Lung (tissue), 12 donors: Measurements from ENCODE around the gene EYA4. TPM values are rescaled to one million over a fixed set of nuclear protein-coding genes. Genes with fewer than 3 reads are reported as not detected.

Experiments
- ATAC-seq: fragments of 200-7000 bp; cut with Tn5 transposase; one replicate; pipeline ENCODE4 v1.9.1; 2020; ENCODE audit warnings: moderate number of reproducible peaks; ENCODE audit not compliant: insufficient read depth, low FRiP score
- DNase-seq, 3 donors: peaks; one replicate each; pipeline ENCODE4 v3.0.0-alpha.2; 2013 to 2017
- H3K27ac ChIP-seq, 2 donors: one replicate each; pipeline ENCODE4 v1.5.1; 2013; ENCODE audit warnings: mild to moderate bottlenecking in 2 of 2, moderate library complexity in 2 of 2, control low read depth in 1 of 2, inconsistent platforms in 1 of 2, low read depth in 1 of 2, low read length in 1 of 2
- H3K27me3 ChIP-seq, 3 donors: one replicate each; pipeline ENCODE4 v1.5.1; 2013; ENCODE audit warnings: low read length in 2 of 3; ENCODE audit not compliant: control insufficient read depth in 3 of 3, insufficient read depth in 3 of 3
- H3K36me3 ChIP-seq, 4 donors: one replicate each; pipeline ENCODE4 v1.5.1; 2013; ENCODE audit warnings: low read length in 4 of 4, mild to moderate bottlenecking in 1 of 4, moderate library complexity in 1 of 4; ENCODE audit not compliant: control insufficient read depth in 4 of 4, insufficient read depth in 4 of 4
- H3K4me1 ChIP-seq, 5 donors: one replicate each; pipeline ENCODE4 v1.5.1; 2013; ENCODE audit warnings: low read length in 5 of 5, mild to moderate bottlenecking in 2 of 5, moderate library complexity in 1 of 5; ENCODE audit not compliant: control insufficient read depth in 5 of 5, insufficient read depth in 5 of 5
- H3K4me3 ChIP-seq: one replicate; pipeline ENCODE4 v1.5.1; 2013; ENCODE audit warnings: mild to moderate bottlenecking, control low read depth, moderate library complexity
- H3K9ac ChIP-seq, 2 donors: one replicate each; pipeline ENCODE4 v1.5.1; 2013; ENCODE audit warnings: low read length in 2 of 2, control low read depth in 1 of 2; ENCODE audit not compliant: insufficient read depth in 1 of 2
- H3K9me3 ChIP-seq, 4 donors: one replicate each; pipeline ENCODE4 v1.5.1; 2013; ENCODE audit warnings: low read length in 3 of 4, mild to moderate bottlenecking in 1 of 4, moderate library complexity in 1 of 4; ENCODE audit not compliant: control insufficient read depth in 4 of 4, insufficient read depth in 3 of 4
- CTCF ChIP-seq: IDR thresholded peaks from 2 replicates; pipeline ENCODE4 v1.5.1; 2012; ENCODE audit warnings: mild to moderate bottlenecking; ENCODE audit errors: control extremely low read depth, extremely low read depth
- WGBS, 2 donors: extraction: QIAGEN DNeasy Blood & Tissue Kit; methylation state at CpG; one replicate each; pipeline ENCODE4 v1.1.7; 2013; 5-methylcytosine and 5-hydroxymethylcytosine counted together
- polyA plus RNA-seq, 2 donors: library from polyadenylated mRNA; stranded (reverse); fragments of 200-250 nt; gene quantifications; one replicate each; pipeline ENCODE4 v1.2.1, GENCODE V29; 2013
- total RNA-seq, 2 donors: library from RNA; depleted of rRNA in 1 of 2; stranded (reverse); fragments of >200 nt in 1 of 2; gene quantifications; one replicate each; pipeline ENCODE4 v1.2.1, GENCODE V29; 2014 to 2021
- donor health status: control.
- donor health status: control.
- donor health status: Bipolar disorder and iron deficiency.
- donor health status: healthy.
- donor health status: DM: yes; HTN: yes; CAD: no.

Gene EYA4
- total and polyA plus RNA-seq, 4 donors: 0.49 to 7.4 (median 2.2) TPM

- Histone ChIP-seq H3K4me1 (no peaks in the 10 kb centered on the region), H3K9ac (no peak overlapping the region), H3K27ac (no peak overlapping the region), H3K4me3 (no peak overlapping the region), H3K36me3 (no peaks in the 10 kb centered on the region), H3K27me3 (no peaks in the 10 kb centered on the region), H3K9me3 (peaks cover 0 to 4% (median 0%) of the 10 kb centered on the region in 4 donors)
- no peak for TF ChIP-seq CTCF
- no peak for ATAC-seq
- 85 to 88% methylated on average over 5 of the region's 5 CpGs for WGBS, 2 donors
- DNase-seq: no peak
These were observed 27.5 kb downstream of the EYA4 start for GRCh38 chr6:133268621-133269020.

DNA sequence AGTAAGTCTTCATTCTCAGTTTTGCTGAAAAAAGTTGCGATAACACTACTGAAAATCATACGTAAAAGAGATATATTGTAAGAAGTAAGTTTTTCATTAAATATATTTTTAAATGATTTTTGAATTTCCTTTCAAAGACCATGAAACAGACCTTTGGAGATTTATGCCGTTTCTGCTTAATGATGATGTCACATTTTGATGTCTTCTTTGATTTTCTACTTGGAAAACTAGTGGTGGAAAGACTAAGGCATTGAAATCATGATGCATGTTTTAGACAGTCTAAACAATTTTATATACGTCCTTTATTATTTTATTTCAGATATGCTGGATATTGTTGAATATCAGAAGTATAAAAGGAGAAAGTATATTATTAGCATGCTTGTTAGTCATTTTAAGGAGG is 33.7 kb downstream of the EYA4 start:
- Histone ChIP-seq H3K4me3 (no peak overlapping the region), H3K9ac (no peak overlapping the region), H3K36me3 (no peaks in the 10 kb centered on the region), H3K27ac (no peak overlapping the region), H3K27me3 (no peaks in the 10 kb centered on the region), H3K9me3 (peaks cover 0 to 4% (median 0%) of the 10 kb centered on the region in 4 donors), H3K4me1 (no peaks in the 10 kb centered on the region)
- DNase-seq: no peak
- no peak for TF ChIP-seq CTCF
- WGBS, 2 donors: 85 to 92% methylated on average over 4 of the region's 4 CpGs
- ATAC-seq: no peak

DNA sequence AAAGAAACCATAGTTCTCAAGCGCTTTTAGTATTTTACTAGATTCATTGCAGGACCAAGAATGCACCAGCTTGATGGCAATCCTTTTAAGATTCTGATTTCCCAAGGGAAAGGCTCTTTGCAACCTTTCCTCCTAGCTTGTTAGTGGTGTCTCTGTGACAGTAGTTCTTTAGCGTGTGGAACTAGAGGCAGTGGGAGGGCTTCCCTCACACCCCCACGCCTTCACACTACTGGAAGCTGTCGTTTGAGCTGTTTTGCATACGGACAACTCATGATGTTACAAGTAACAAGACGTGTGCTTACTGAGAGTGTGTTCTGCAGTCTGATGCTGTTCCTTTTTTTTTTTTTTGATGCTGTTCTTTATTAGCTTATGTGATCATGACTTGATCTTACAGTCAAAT is 34.1 kb downstream of the EYA4 start:
- 48 to 67% methylated on average over 6 of the region's 6 CpGs for WGBS, 2 donors
- Histone ChIP-seq H3K4me1 (no peaks in the 10 kb centered on the region), H3K4me3 (no peak overlapping the region), H3K36me3 (no peaks in the 10 kb centered on the region), H3K9ac (no peak overlapping the region), H3K27ac (no peak overlapping the region), H3K27me3 (no peaks in the 10 kb centered on the region), H3K9me3 (peaks cover 0 to 4% (median 0%) of the 10 kb centered on the region in 4 donors)
- DNase-seq (no peak), ATAC-seq (no peak)
- TF ChIP-seq CTCF: no peak

GRCh38 chr6:133277228-133277899 is 36.2 kb downstream of the EYA4 start:
- H3K4me3 ChIP-seq: no peak overlapping the region
- no peak for DNase-seq
- no peaks in the 10 kb centered on the region for H3K9me3 ChIP-seq
- H3K9ac ChIP-seq: no peak overlapping the region
- no peak for ATAC-seq
- H3K27ac ChIP-seq: no peak overlapping the region
- H3K36me3 ChIP-seq: no peaks in the 10 kb centered on the region
- no peaks in the 10 kb centered on the region for H3K27me3 ChIP-seq
- 85 to 86% methylated on average over 2 of the region's 2 CpGs for WGBS, 2 donors
- TF ChIP-seq CTCF: no peak
- no peaks in the 10 kb centered on the region for H3K4me1 ChIP-seq
